ENCODE data around the gene GAS6.

DNA sequence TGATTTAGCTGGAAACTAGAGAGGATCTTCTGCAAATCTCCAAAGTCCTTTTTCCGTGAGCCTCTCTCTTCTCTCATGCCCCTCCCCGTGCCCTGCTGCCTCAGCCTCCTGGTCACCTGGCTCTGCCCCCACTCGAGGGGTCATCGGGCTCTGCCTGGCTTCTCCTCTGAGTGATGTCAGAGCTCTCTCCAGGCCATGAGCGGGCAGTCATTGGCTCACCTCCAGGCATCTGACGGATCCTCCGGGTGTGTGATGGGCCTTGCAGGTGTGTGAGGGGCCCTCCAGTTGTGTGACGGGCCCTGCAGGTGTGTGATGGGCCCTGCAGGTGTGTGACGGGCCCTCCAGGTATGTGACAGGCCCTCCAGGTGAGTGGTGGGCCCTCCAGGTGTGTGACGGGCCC, 10.3 kb upstream of the GAS6 start:
- TF ChIP-seq POLR2A (IDR thresholded peaks at IDR 0.05) (no peak), EP300 (IDR thresholded peaks at IDR 0.05) (no peak)
- TF ChIP-seq, protein P1, sequence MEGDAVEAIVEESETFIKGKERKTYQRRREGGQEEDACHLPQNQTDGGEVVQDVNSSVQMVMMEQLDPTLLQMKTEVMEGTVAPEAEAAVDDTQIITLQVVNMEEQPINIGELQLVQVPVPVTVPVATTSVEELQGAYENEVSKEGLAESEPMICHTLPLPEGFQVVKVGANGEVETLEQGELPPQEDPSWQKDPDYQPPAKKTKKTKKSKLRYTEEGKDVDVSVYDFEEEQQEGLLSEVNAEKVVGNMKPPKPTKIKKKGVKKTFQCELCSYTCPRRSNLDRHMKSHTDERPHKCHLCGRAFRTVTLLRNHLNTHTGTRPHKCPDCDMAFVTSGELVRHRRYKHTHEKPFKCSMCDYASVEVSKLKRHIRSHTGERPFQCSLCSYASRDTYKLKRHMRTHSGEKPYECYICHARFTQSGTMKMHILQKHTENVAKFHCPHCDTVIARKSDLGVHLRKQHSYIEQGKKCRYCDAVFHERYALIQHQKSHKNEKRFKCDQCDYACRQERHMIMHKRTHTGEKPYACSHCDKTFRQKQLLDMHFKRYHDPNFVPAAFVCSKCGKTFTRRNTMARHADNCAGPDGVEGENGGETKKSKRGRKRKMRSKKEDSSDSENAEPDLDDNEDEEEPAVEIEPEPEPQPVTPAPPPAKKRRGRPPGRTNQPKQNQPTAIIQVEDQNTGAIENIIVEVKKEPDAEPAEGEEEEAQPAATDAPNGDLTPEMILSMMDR (IDR thresholded peaks at IDR 0.05), result no peak
